Neural progenitor cell (in vitro differentiated cells): ENCODE data around the gene CAPN10. TPM values are rescaled to one million over a fixed set of nuclear protein-coding genes. Genes with fewer than 3 reads are reported as not detected.

Experiments used
- DNase-seq: peaks from one replicate; pipeline ENCODE4 v3.0.0-alpha.2; 2016; ENCODE audit warnings: low spot score
- H2AFZ ChIP-seq: fragments of 200-600 bp; sonication (generic); replicated peaks from 2 replicates; pipeline ENCODE4 v1.6.1; 2016; ENCODE audit warnings: antibody characterized with exemption
- H3F3A ChIP-seq: fragments of 200-600 bp; sonication (generic); 2 replicates; pipeline ENCODE4 v1.6.1; 2016; ENCODE audit warnings: antibody characterized with exemption, low read depth
- H3K27ac ChIP-seq: fragments of 200-600 bp; sonication (generic); 2 replicates; pipeline ENCODE4 v1.5.1; 2016; ENCODE audit warnings: mild to moderate bottlenecking
- H3K27me3 ChIP-seq: fragments of 200-600 bp; sonication (generic); 2 replicates; pipeline ENCODE4 v1.6.1; 2016; ENCODE audit warnings: mild to moderate bottlenecking, moderate library complexity
- H3K36me3 ChIP-seq: fragments of 200-600 bp; sonication (generic); 2 replicates; pipeline ENCODE4 v1.5.1; 2016
- H3K4me1 ChIP-seq: fragments of 200-600 bp; sonication (generic); 2 replicates; pipeline ENCODE4 v1.6.1; 2016; ENCODE audit warnings: mixed run types
- H3K4me2 ChIP-seq: fragments of 200-600 bp; sonication (generic); 2 replicates; pipeline ENCODE4 v1.6.1; 2016
- H3K4me3 ChIP-seq: fragments of 200-600 bp; sonication (generic); 2 replicates; pipeline ENCODE4 v1.5.1; 2016
- H3K79me2 ChIP-seq: fragments of 200-600 bp; sonication (generic); 2 replicates; pipeline ENCODE4 v1.6.1; 2016; ENCODE audit warnings: low read depth
- H3K9ac ChIP-seq: fragments of 200-600 bp; sonication (generic); 2 replicates; pipeline ENCODE4 v1.6.1; 2016
- H3K9me3 ChIP-seq: fragments of 200-600 bp; sonication (generic); 2 replicates; pipeline ENCODE4 v1.5.1; 2016; ENCODE audit warnings: low read depth
- H4K20me1 ChIP-seq: fragments of 200-600 bp; sonication (generic); 2 replicates; pipeline ENCODE4 v1.6.1; 2016; ENCODE audit warnings: low read depth
- H3K27ac Mint-ChIP-seq: 3 replicates; pipeline ENCODE4 v1.8.0; 2021; ENCODE audit warnings: mixed read lengths
- H3K27me3 Mint-ChIP-seq: 2 replicates; pipeline ENCODE4 v1.8.0; 2022; ENCODE audit warnings: low read depth, mild to moderate bottlenecking, inconsistent platforms, moderate library complexity, mixed read lengths; ENCODE audit not compliant: insufficient read depth
- H3K36me3 Mint-ChIP-seq: 3 replicates; pipeline ENCODE4 v1.8.0; 2021; ENCODE audit warnings: mixed read lengths
- H3K4me1 Mint-ChIP-seq: 3 replicates; pipeline ENCODE4 v1.8.0; 2021; ENCODE audit warnings: mixed read lengths
- H3K4me3 Mint-ChIP-seq: 3 replicates; pipeline ENCODE4 v1.8.0; 2021; ENCODE audit warnings: mild to moderate bottlenecking, moderate library complexity, mixed read lengths
- H3K9me3 Mint-ChIP-seq: 3 replicates; pipeline ENCODE4 v1.8.0; 2020; ENCODE audit warnings: mixed read lengths
- CTCF ChIP-seq: fragments of 200-600 bp; sonication (generic); IDR thresholded peaks from 2 replicates; pipeline ENCODE4 v1.5.1; 2017; ENCODE audit warnings: antibody characterized with exemption, mild to moderate bottlenecking
- EZH2 ChIP-seq: fragments of 200-600 bp; sonication (generic); IDR thresholded peaks from 2 replicates; pipeline ENCODE4 v1.6.1; 2017; ENCODE audit warnings: antibody characterized with exemption, mild to moderate bottlenecking, moderate library complexity
- EZH2phosphoT487 ChIP-seq: fragments of 200-600 bp; sonication (generic); IDR thresholded peaks from 2 replicates; pipeline ENCODE4 v1.6.1; 2017; ENCODE audit warnings: antibody characterized with exemption
- total RNA-seq: library from RNA; depleted of rRNA; stranded (reverse); fragments of >200 nt; gene quantifications from 2 replicates; pipeline ENCODE4 v1.2.3, GENCODE V29; 2015; ENCODE audit warnings: low replicate concordance

Gene CAPN10
- total RNA-seq, 1 donor from 2014 or later, result 16.1 TPM

DNA sequence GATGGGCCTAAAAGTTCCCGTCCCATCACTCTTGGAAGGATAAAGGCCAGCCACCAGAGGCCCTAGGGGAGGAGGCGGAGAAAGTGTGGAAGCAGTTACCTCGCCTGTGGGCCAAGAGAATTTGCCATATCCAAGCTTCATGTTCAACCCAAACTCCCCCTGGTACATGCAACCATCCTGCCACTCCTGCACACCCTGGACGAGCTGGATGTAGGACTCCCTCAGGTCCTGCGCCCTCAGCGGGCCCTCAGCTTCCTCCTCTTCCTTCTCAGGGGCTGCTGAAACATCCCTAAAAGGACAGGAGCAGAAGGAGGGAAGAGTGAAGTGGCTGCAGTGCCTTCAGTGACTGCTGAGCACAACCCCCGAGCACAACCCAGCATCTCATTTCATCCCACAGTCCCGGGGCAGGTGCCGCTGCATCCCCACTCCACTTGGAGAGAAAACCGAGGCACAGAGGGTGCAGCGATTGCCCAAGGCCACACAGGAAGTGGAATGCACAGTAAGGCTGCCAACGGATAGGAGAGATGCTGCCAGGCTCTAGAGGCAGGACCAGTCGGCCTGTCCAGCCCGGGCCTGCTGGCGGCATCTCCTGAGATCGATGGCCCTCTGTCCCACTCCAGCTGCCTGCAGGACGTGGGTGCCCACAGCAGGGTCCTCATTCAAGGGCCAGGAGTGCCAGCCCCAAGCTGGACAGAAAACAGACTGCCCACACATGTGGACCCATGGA is 31.6 kb upstream of the CAPN10 start:
- H3K36me3 ChIP-seq, result no peaks in the 10 kb centered on the region
- peaks cover 11% of the 10 kb centered on the region for H3K79me2 ChIP-seq
- peaks cover 3% of the 10 kb centered on the region for H3K4me1 ChIP-seq
- H3K27ac ChIP-seq, result no peak overlapping the region
- peaks cover 34% of the 10 kb centered on the region for H3K27me3 ChIP-seq
- no peak overlapping the region for H3K27ac Mint-ChIP-seq
- peaks cover 29% of the 10 kb centered on the region for H4K20me1 ChIP-seq
- peaks cover 20% of the 10 kb centered on the region for H3F3A ChIP-seq
- no peaks in the 10 kb centered on the region for H3K27me3 Mint-ChIP-seq
- peaks cover 8% of the 10 kb centered on the region for H3K9me3 ChIP-seq
- H3K9ac ChIP-seq, result no peak overlapping the region
- DNase-seq, result peak; percentile 1
- H3K4me1 Mint-ChIP-seq, result peaks cover 22% of the 10 kb centered on the region
- peaks cover 14% of the 10 kb centered on the region for H3K9me3 Mint-ChIP-seq
- H3K36me3 Mint-ChIP-seq, result peaks cover 19% of the 10 kb centered on the region
- no peak overlapping the region for H3K4me2 ChIP-seq
- TF ChIP-seq EZH2 (no peak), EZH2phosphoT487 (no peak), CTCF (no peak)
- no peak overlapping the region for H2AFZ ChIP-seq
- H3K4me3 ChIP-seq, result no peak overlapping the region
- no peak overlapping the region for H3K4me3 Mint-ChIP-seq

DNA sequence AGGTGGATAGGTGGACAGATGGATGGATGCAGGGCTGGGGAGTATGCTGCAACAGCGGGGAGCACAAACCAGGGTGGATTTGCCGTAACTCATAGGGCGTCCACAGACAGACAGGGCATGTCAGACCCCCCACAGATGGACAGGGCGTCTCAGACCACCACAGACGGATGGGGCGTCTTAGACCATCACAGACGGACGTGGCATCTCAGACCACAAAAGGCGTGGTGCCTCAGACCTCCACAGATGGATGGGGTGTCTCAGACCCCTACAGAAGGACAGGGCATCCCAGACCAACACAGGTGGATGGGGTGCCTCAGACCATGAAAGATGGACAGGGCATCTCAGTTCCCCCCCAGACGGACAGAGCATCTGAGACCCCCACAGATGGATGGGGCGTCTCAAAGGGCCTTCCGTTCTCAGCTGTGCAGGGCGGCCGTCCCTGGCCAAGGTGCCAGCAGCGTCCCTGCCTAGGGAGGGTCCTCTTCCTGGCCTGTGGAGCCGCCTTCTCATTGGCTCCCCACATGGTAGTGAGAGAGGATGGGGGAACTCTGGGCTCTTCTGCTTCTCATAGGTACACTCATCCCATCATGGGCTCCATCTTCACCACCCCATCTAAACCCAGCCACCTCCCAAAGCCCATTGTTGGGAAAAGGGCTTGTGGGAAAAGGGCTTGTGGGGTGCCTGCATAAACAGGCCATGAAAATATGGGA is 30.8 kb upstream of the CAPN10 start:
- Histone ChIP-seq H3K4me1 (peaks cover 3% of the 10 kb centered on the region), H4K20me1 (peaks cover 30% of the 10 kb centered on the region), H2AFZ (no peak overlapping the region), H3F3A (peaks cover 20% of the 10 kb centered on the region), H3K4me3 (no peak overlapping the region), H3K79me2 (peaks cover 11% of the 10 kb centered on the region), H3K36me3 (no peaks in the 10 kb centered on the region), H3K27me3 (peaks cover 34% of the 10 kb centered on the region), H3K9ac (no peak overlapping the region), H3K27ac (no peak overlapping the region), H3K9me3 (peaks cover 7% of the 10 kb centered on the region), H3K4me2 (no peak overlapping the region)
- Mint-ChIP-seq H3K4me3 (no peak overlapping the region), H3K4me1 (peaks cover 23% of the 10 kb centered on the region), H3K36me3 (peaks cover 16% of the 10 kb centered on the region), H3K9me3 (peaks cover 11% of the 10 kb centered on the region), H3K27me3 (no peaks in the 10 kb centered on the region), H3K27ac (no peak overlapping the region)
- DNase-seq, result peak; percentile 0
- no peak for TF ChIP-seq CTCF
- no peak for TF ChIP-seq EZH2
- TF ChIP-seq EZH2phosphoT487, result no peak

DNA sequence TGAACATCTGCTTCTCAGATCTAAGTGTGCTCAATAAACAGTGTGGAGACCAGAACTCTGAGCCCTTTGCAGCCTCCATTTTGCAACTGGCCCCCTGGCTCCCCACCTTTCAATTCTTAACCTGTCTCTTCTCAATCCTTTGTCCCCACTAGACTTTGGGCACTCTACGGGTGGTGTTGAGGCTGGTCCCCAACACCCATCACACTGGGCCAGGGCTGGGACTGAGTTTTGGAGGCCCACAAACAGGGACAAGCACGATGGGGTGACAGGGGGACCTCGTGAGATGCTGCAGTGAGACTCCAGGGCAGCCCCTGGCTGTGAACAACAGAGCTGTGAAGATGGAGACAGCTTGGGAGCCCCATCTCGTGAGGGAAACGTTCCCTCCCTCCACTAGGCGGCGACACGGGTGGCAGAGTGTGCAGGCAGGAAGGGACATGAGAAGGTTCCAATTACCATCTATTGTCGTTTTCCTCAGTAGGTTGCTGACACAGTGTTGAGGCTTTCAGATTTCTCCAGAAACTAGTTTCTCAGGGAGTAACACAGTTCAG is 29.9 kb upstream of the CAPN10 start:
- Mint-ChIP-seq H3K27ac (peak overlapping the region; percentile 21), H3K4me3 (peak overlapping the region; percentile 43)
- no peak overlapping the region for H2AFZ ChIP-seq

More for the DNA sequence above, 29.9 kb upstream of the CAPN10 start:
- H3K4me1 Mint-ChIP-seq, result peaks cover 28% of the 10 kb centered on the region
- H3K36me3 Mint-ChIP-seq, result peaks cover 8% of the 10 kb centered on the region
- H3K27me3 Mint-ChIP-seq, result no peaks in the 10 kb centered on the region
- H3K4me2 ChIP-seq, result no peak overlapping the region
- H3K36me3 ChIP-seq, result no peaks in the 10 kb centered on the region
- no peak overlapping the region for H3K9ac ChIP-seq
- peak; percentile 59 for DNase-seq
- H3K27me3 ChIP-seq, result peaks cover 34% of the 10 kb centered on the region
- H3K4me1 ChIP-seq, result peaks cover 3% of the 10 kb centered on the region
- TF ChIP-seq EZH2 (no peak), EZH2phosphoT487 (no peak), CTCF (peak; percentile 49)
- H3K4me3 ChIP-seq, result no peak overlapping the region
- peaks cover 30% of the 10 kb centered on the region for H4K20me1 ChIP-seq
- H3F3A ChIP-seq, result peaks cover 20% of the 10 kb centered on the region
- peaks cover 3% of the 10 kb centered on the region for H3K9me3 Mint-ChIP-seq
- no peaks in the 10 kb centered on the region for H3K9me3 ChIP-seq
- peaks cover 11% of the 10 kb centered on the region for H3K79me2 ChIP-seq
- H3K27ac ChIP-seq, result no peak overlapping the region
